Activated naive CD4-positive, alpha-beta T cell treated with Interleukin-2 at 50 U/mL for 16 hours (primary cell): ENCODE results near the gene HMBS.
"Not testable (repeated sequence)": the region's sequence is repeated elsewhere in the genome, so short reads cannot be mapped to it uniquely, and the experiment has no call there.

Source experiments
- DNase-seq: peaks from one replicate; pipeline ENCODE4 v3.0.0-alpha.2; 2020

The HMBS gene

DNA sequence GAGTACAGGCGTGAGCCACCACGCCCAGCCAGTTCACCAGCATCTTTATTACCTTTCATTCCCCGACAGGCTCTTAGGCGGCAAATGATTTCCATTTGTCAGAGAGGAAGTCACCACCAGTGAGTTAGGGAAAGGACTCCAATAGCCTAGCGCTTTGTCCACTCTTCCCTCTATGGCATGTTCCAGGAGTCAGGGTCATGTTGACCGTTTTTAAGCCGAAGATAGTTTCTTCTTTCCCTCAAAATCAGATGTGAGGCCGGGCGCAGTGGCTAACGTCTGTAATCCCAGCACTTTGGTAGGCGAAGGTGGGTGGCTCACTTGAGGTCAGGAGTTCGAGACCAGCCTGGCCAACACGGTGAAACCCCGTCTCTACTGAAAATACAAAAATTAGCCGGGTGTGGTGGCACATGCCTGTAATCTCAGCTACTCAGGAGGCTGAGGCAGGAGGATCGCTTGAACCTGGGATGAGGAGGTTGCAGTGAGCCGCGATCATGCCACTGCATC lies 18.5 kb downstream of the HMBS start:
- DNase-seq, result not testable (repeated sequence)

GRCh38 chr11:119103793-119104192 lies 19.1 kb downstream of the HMBS start:
- DNase-seq, result no peak

DNA sequence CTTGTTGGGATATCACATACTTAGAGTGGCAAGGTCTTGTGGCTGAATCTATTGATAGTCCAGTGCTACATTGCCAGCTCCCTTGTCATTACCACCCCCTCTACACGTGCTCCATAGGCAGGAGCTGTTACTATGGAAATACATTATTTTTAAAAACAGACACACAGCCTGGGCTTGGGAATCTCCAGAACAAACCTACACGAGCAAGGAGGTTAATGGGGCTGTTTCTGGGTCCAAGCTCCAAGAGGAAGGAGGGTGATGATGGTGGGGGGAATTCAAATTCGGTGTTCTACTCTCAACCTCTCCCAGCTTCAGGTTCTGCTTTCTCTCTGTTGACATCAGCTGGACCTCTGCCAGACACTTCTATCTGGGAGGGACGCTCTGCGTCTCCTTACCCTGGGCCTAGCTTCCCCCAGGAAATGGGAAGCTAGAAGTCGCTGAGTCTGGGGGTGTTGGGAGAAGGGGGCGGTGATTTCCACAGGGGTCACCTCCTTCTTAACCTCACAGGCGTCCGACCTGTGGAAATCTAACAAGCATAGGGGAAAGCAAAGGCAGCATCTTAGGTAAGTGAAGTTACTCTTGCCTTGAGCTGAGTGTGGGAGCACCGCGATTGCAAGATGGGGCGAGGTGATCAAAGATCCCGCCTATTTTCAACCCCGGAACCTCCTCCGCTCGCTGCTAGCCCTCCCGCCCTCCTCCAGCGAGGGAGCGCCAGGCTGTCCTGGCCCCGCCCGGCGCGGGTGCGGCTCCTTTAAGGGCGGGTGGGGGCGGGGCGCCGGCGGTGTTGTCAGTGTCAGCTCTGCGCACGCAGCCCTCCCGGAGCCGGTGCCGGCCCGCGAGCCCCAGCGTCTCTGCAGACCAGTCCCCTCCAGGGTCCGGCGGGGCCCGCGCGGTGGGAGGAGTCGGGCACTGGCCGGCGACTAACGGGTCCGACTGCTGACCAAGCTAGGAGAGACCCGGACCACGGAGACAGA lies 22.2 kb downstream of the HMBS start, which contains the start of gene C2CD2L:
TSS of gene C2CD2L (plus strand) at position 781 of the 974 bp plus-strand sequence. CDS start 398 bp downstream, outside the sequence.
- peak; percentile 90 for DNase-seq

GRCh38 chr11:119107538-119108145 lies 23.0 kb downstream of the HMBS start:
- DNase-seq, result no peak

- DNase-seq, result peak; percentile 27
These were observed 23.6 kb downstream of the HMBS start for GRCh38 chr11:119108146-119108856.

DNA sequence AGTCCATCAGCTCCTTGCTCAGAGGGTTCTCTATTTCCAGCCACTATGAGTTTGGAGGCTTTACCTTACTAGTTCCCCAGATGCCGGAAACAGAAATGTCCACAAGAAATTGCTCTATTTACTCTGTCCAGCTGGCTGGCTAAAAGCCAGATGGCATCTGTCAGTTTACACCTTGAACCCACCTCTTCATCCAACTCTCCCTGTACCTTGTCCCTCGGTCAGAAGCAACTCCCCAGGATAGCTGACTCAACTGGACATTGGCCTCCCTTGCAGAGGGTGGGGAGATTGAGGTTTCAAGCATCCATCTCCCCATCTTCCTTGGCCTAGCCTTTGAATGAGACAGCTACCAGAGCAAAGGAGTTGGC lies 24.2 kb downstream of the HMBS start:
- DNase-seq, result no peak

- no peak for DNase-seq
These were observed 25.2 kb downstream of the HMBS start for GRCh38 chr11:119109843-119110242.

DNA sequence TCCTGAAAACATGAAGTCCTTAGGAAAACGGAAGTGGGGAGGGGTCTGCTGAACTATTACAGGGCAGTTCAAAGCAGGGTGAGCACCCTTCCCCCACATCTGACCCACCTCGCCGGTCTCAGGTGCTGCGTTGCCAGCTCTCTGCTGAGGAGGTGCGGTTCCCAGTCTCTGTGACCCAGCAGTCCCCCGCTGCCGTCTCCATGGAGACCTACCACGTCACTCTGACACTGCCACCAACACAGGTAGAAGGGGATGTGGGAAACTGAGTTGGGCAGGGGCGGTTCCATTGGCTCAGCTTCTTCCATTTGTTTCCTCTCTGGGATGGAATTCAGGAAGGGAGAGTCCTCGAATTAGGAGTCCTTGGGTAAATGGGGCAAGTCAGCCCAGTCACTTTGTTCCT lies 25.8 kb downstream of the HMBS start:
- DNase-seq, result no peak

DNA sequence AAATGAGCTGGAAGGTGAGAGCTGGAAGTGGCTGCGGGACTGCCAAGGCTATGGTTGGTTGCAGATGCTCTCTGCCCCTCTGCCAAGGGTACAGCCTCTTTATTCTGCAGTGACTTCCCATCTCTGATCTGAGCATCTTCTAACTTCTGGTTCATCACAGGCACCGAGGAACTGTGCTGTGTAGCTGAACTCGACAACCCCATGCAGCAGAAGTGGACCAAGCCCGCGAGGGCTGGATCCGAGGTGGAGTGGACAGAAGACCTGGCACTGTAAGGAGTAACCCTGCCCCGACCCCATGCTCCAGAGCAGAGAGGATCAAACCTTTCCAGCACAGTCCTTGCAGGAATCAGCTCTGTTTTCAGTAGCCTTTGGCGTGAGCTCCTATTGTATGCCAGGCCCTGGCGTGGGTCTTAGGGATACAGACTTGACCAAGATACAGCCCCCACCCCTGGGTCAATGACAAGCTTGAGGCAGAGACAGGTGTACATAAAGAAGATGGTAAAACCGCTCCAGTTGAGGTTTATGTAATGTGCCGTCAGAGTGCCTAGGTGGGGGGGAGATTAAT lies 26.8 kb downstream of the HMBS start:
- DNase-seq, result no peak

DNA sequence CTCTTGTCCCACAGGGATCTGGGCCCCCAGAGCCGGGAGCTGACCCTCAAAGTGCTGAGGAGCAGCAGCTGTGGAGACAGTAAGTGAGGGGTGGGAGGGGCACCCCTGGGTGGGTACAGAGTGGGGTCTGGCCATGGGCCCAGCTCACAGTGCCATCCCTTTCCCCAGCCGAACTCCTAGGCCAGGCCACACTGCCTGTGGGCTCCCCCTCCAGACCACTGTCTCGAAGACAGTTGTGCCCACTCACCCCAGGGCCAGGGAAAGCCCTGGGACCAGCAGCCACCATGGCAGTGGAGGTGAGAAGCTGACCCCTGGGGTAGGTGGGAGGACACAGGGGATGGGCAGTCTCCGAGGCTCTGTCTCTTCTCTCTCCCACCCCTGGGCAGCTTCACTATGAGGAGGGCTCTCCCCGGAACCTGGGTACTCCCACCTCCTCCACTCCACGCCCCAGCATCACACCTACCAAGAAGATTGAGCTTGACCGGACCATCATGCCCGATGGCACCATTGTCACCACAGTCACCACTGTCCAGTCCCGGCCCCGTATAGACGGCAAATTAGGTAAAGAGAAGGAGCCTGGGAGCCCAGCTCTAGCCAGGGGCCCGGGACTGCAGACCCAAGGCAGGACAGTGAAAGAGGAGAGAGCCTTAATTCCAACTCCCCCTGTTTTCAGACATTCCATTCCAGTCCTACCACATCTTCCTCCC lies 27.8 kb downstream of the HMBS start:
- no peak for DNase-seq

- DNase-seq, result no peak
These were observed 29.0 kb downstream of the HMBS start for GRCh38 chr11:119113716-119114115.

DNA sequence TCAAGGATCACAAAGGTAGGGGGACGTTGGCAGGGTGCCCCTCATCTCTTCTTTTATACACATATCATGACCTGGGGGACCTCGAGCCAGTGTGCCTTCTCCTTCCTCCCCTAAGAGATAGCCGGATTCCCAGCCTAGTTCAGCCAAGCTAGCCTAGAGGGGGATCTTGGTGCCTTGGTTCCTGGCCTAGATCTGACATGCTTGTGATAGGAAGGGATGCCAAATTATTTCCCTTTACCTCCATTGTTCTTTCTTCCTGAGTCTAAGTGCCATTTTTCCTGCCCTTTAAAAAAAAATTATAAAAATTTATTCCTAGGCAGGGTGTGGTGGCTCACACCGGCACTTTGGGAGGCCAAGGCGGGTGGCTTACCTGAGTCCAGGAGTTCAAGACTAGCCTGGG lies 29.7 kb downstream of the HMBS start:
- no peak for DNase-seq

DNA sequence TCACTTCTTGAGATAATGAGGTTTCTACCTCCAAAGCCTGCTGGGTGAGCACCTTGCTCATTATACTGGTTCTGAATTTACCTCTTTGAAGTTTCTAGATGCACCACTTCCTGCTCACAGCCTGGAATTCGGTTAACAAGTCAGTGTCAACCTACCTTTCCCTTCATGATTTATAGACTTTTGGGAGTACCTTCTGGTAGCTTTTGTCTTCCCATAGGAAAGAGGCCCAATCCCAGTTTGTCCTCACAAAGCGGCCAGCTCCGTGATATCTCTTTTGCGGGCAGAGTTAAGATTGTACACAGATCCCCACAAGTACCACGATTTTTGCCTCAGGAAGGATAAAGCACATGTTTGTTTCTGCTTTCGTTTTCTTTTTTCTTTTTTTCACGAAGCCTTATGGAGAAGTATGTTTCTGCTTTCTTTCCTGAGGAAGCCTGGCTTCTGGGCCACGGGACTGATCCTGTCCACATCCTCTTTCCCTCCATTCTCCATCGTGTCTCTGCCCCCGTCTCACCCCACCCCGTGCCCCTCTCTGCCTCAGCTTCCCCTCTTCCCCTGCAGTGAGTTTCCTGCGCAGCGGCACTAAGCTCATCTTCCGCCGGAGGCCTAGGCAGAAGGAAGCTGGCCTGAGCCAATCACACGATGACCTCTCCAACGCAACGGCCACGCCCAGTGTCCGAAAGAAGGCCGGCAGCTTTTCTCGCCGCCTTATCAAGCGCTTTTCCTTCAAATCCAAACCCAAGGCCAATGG lies 31.0 kb downstream of the HMBS start:
- DNase-seq, result no peak

- DNase-seq, result no peak
These were observed 31.5 kb downstream of the HMBS start for GRCh38 chr11:119116235-119116594.

- no peak for DNase-seq
These were observed 31.9 kb downstream of the HMBS start for GRCh38 chr11:119116601-119117000.

- no peak for DNase-seq
These were observed 32.5 kb downstream of the HMBS start for GRCh38 chr11:119117004-119117706.

DNA sequence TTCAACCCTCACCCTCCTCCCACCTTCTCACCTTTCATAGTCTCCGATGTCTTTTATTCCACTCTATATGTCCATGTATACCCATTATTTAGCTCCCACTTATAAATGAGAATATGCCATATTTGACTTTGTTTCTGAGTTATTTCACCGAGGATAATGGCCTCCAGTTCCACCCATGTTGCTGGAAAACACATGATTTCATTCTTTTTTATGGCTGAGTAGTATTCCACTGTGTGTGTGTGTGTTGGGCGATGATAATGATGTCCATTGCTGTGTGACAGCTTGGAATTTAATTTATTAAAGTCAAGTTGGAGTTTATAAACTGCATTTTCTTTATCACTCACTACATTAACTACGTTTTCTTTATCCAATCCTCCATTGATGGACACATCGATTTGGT lies 33.5 kb downstream of the HMBS start:
- DNase-seq, result no peak

GRCh38 chr11:119118946-119119345 lies 34.3 kb downstream of the HMBS start:
- no peak for DNase-seq

DNA sequence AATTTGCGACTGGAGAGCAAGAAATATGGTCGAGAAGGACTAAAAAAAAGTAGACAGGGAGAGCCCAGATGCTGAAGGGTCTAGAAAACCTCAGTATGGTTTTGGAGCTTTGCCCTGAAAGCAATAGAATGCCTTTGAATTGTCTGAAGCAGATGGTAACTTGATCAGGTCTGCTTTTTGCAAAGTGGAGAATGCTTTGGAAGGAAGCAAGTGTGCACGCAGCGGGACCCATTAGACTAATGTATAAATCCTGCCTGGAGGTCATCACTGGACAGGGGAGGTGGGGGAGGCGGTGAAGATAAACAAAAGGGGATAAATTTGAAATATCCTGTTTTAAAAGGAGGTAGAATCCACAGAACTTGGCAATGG lies 35.9 kb downstream of the HMBS start:
- no peak for DNase-seq

GRCh38 chr11:119121008-119121810 lies 36.5 kb downstream of the HMBS start, which contains the start of gene HINFP:
Gene HINFP (plus strand): TSS chr11:119121580. CDS start chr11:119126945, 5,365 bp downstream.
- DNase-seq, result peak; percentile 100
